Measurements from ENCODE around the gene NAP1L5. TPM values are rescaled to one million over a fixed set of nuclear protein-coding genes. Genes with fewer than 3 reads are reported as not detected.

Gene NAP1L5
- polyA plus RNA-seq, 2 of the 4 experiments (the other 2 are of a cell fraction) = 2.4 to 3.0 TPM

- Histone ChIP-seq H3K4me2 (no peak overlapping the region), H3K4me3 (no peak overlapping the region), H3K4me1 (0 out of 3 replicates have a peak, but pooled peaks cover 3% of the 10 kb centered on the region), H3K27ac (no peak overlapping the region), H3K9me3 (no peaks in the 10 kb centered on the region)
- 92% methylated on average over 1 of the region's 1 CpG for WGBS (ENCODE audit: missing lambda C conversion rate)
- FAIRE-seq (no peak), DNase-seq (ENCODE audit: low read depth in 1 of 2, low spot score in 1 of 2) (no peak), ATAC-seq (no peak)
- CTCF ChIA-PET = interaction anchor here (0.6 kb wide), 1 partner anchor 26 kb away, joined by 3 read pairs; no protein-coding TSS in a partner anchor
- TF ChIP-seq SREBF2 (IDR thresholded peaks at IDR 0.05) (no peak), CEBPB (IDR thresholded peaks at IDR 0.05) (no peak)
- TF ChIP-seq, protein P1, sequence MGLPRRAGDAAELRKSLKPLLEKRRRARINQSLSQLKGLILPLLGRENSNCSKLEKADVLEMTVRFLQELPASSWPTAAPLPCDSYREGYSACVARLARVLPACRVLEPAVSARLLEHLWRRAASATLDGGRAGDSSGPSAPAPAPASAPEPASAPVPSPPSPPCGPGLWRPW (IDR thresholded peaks at IDR 0.05) = no peak
- TF ChIP-seq, protein P2, sequence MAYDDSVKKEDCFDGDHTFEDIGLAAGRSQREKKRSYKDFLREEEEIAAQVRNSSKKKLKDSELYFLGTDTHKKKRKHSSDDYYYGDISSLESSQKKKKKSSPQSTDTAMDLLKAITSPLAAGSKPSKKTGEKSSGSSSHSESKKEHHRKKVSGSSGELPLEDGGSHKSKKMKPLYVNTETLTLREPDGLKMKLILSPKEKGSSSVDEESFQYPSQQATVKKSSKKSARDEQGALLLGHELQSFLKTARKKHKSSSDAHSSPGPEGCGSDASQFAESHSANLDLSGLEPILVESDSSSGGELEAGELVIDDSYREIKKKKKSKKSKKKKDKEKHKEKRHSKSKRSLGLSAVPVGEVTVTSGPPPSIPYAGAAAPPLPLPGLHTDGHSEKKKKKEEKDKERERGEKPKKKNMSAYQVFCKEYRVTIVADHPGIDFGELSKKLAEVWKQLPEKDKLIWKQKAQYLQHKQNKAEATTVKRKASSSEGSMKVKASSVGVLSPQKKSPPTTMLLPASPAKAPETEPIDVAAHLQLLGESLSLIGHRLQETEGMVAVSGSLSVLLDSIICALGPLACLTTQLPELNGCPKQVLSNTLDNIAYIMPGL (CRISPR knock-in tag; IDR thresholded peaks at IDR 0.05; ENCODE audit: borderline replicate concordance) = no peak
- TF ChIP-seq, protein P3, sequence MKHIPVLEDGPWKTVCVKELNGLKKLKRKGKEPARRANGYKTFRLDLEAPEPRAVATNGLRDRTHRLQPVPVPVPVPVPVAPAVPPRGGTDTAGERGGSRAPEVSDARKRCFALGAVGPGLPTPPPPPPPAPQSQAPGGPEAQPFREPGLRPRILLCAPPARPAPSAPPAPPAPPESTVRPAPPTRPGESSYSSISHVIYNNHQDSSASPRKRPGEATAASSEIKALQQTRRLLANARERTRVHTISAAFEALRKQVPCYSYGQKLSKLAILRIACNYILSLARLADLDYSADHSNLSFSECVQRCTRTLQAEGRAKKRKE (CRISPR knock-in tag; IDR thresholded peaks at IDR 0.05; ENCODE audit: low read depth) = no peak
- POLR2A ChIA-PET = no interaction called here
Observed at GRCh38 chr4:88745175-88745574, 47.5 kb upstream of the NAP1L5 start.

- DNase-seq (ENCODE audit: low read depth in 1 of 2, low spot score in 1 of 2) = no peak
- ChIA-PET POLR2A (no interaction called here), CTCF (interaction anchor here (0.6 kb wide), 1 partner anchor 26 kb away, joined by 3 read pairs; no protein-coding TSS in a partner anchor)
- 93% methylated on average over 3 of the region's 3 CpGs for WGBS (ENCODE audit: missing lambda C conversion rate)
- H3K9me3 ChIP-seq = no peaks in the 10 kb centered on the region
- no peak overlapping the region for H3K27ac ChIP-seq
- 0 out of 3 replicates have a peak, but pooled peaks cover 3% of the 10 kb centered on the region for H3K4me1 ChIP-seq
- TF ChIP-seq SMC3 (IDR thresholded peaks at IDR 0.05) = no peak
- no peak for TF ChIP-seq FOSB (CRISPR knock-in tag; IDR thresholded peaks at IDR 0.05)
- no peak for TF ChIP-seq POLR2A (IDR thresholded peaks at IDR 0.05; ENCODE audit: low read length)
- no peak for TF ChIP-seq HOXA7 (CRISPR knock-in tag; IDR thresholded peaks at IDR 0.05)
- no peak for TF ChIP-seq BCL3 (IDR thresholded peaks at IDR 0.05)
- no peak for TF ChIP-seq CBX2 (IDR thresholded peaks at IDR 0.05; ENCODE audit: borderline replicate concordance, low read depth)
- TF ChIP-seq TFCP2L1 (CRISPR knock-in tag; IDR thresholded peaks at IDR 0.05) = no peak
- H3K4me3 ChIP-seq = no peak overlapping the region
- no peak for FAIRE-seq
- H3K4me2 ChIP-seq = no peak overlapping the region
- ATAC-seq = no peak
Observed at GRCh38 chr4:88744609-88745008, 47.0 kb upstream of the NAP1L5 start.

DNA sequence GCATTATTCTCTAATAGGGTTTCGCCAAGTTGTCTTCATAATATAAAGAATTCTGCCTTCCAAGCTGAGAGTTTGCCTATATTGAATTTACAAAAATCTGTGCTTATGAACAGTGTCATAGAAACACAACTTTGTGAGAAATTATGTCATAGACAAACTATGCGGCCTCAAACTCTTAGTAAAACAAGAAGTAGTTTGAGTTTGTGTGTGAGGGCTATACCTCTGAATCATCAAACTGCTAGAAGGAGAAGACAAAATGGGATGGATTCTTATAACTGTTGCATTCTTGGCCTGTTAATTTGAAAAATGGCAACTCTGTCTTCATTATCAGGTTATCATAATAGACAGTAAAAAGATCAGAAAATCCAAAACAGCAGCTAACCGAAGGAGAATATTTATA is 46.1 kb upstream of the NAP1L5 start:
- no peak overlapping the region for H3K27ac ChIP-seq
- 93% methylated on average over 3 of the region's 3 CpGs for WGBS (ENCODE audit: missing lambda C conversion rate)
- TF ChIP-seq, protein P3 (CRISPR knock-in tag; IDR thresholded peaks at IDR 0.05; ENCODE audit: low read depth) = no peak
- TF ChIP-seq MYC (IDR thresholded peaks at IDR 0.05; ENCODE audit: borderline replicate concordance, low read length) (no peak), ZFP36 (IDR thresholded peaks at IDR 0.05; ENCODE audit: borderline replicate concordance, partially characterized antibody) (no peak), RAD21 (conservative IDR thresholded peaks at IDR 0.05 in 1 of 2, IDR thresholded peaks at IDR 0.05 in 1 of 2) (no peak), HOXB5 (CRISPR knock-in tag; IDR thresholded peaks at IDR 0.05) (no peak), KDM5A (IDR thresholded peaks at IDR 0.05) (no peak), E2F6 (IDR thresholded peaks at IDR 0.05; ENCODE audit: borderline replicate concordance, low read depth) (no peak), CEBPB (IDR thresholded peaks at IDR 0.05) (no peak)
- TF ChIP-seq, protein P4, sequence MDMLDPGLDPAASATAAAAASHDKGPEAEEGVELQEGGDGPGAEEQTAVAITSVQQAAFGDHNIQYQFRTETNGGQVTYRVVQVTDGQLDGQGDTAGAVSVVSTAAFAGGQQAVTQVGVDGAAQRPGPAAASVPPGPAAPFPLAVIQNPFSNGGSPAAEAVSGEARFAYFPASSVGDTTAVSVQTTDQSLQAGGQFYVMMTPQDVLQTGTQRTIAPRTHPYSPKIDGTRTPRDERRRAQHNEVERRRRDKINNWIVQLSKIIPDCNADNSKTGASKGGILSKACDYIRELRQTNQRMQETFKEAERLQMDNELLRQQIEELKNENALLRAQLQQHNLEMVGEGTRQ (IDR thresholded peaks at IDR 0.05) = no peak
- ATAC-seq (no peak), DNase-seq (ENCODE audit: low read depth in 1 of 2, low spot score in 1 of 2) (no peak), FAIRE-seq (no peak)
- 0 out of 3 replicates have a peak, but pooled peaks cover 3% of the 10 kb centered on the region for H3K4me1 ChIP-seq
- no peaks in the 10 kb centered on the region for H3K9me3 ChIP-seq
- no peak overlapping the region for H3K4me2 ChIP-seq
- CTCF ChIA-PET = no interaction called here
- POLR2A ChIA-PET = no interaction called here
- no peak overlapping the region for H3K4me3 ChIP-seq

Data from A549 (cell line).